ENCODE results near the gene GCN1.

GCN1 gene

DNA sequence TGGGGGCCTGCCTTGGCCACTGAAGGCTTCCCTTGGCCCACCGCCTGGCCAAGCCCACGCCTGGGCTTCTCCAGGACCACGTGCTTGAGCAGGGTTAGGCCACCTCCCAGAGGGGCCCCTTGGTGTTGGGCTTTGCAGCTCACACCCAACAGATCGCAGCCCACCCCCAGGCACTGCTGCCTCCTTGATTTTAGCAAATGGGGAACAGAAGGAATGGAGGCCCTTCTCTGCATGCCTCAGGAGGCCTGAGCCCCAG, 101.3 kb downstream of the GCN1 start:
- peaks cover 29% of the 10 kb centered on the region; the same call in 1 of the 2 replicates for H3K36me3 ChIP-seq (ENCODE audit: insufficient read depth, low read length)
- H3K4me2 ChIP-seq (ENCODE audit: low read depth, low read length, poor library complexity, severe bottlenecking) = no peak overlapping the region
- H3K27me3 ChIP-seq (ENCODE audit: insufficient read depth, low read length, poor library complexity, severe bottlenecking) = no peaks in the 10 kb centered on the region
- no peak overlapping the region for H2AFZ ChIP-seq (ENCODE audit: low read length)
- peaks cover 4% of the 10 kb centered on the region for H4K20me1 ChIP-seq (ENCODE audit: insufficient read depth, low read length, poor library complexity, severe bottlenecking)
- no peak for TF ChIP-seq CTCF (conservative IDR thresholded peaks at IDR 0.05; ENCODE audit: low read length)
- TF ChIP-seq EZH2phosphoT487 (IDR thresholded peaks at IDR 0.05; ENCODE audit: borderline replicate concordance) = no peak
- peaks cover 13% of the 10 kb centered on the region for H3K4me1 ChIP-seq (ENCODE audit: insufficient read depth, low read length, poor library complexity, severe bottlenecking)
- H3K4me3 ChIP-seq (ENCODE audit: low read length, poor library complexity, severe bottlenecking) = no peak overlapping the region
- no peaks in the 10 kb centered on the region for H3K9me2 ChIP-seq (replicated peaks; ENCODE audit: low read depth, low read length)
- no peaks in the 10 kb centered on the region for H3K9me3 ChIP-seq (ENCODE audit: insufficient read depth, low read depth, low read length)
- no peak overlapping the region for H3K9ac ChIP-seq (ENCODE audit: low read depth, low read length, poor library complexity, severe bottlenecking)
- no peaks in the 10 kb centered on the region for H3K79me2 ChIP-seq (ENCODE audit: insufficient read depth, low read length)
- no peaks in the 10 kb centered on the region for H3F3A ChIP-seq (ENCODE audit: low read depth)

GRCh38 chr12:120092551-120093335, 101.8 kb downstream of the GCN1 start:
- no peak overlapping the region for H3K4me3 ChIP-seq (ENCODE audit: low read length, poor library complexity, severe bottlenecking)
- H3K79me2 ChIP-seq (ENCODE audit: insufficient read depth, low read length) = no peaks in the 10 kb centered on the region
- H3K36me3 ChIP-seq (ENCODE audit: insufficient read depth, low read length) = peaks cover 26% of the 10 kb centered on the region; the same call in 1 of the 2 replicates
- no peaks in the 10 kb centered on the region for H3K27me3 ChIP-seq (ENCODE audit: insufficient read depth, low read length, poor library complexity, severe bottlenecking)
- peaks cover 14% of the 10 kb centered on the region for H3K4me1 ChIP-seq (ENCODE audit: insufficient read depth, low read length, poor library complexity, severe bottlenecking)
- H3K4me2 ChIP-seq (ENCODE audit: low read depth, low read length, poor library complexity, severe bottlenecking) = no peak overlapping the region
- H3K9me2 ChIP-seq (replicated peaks; ENCODE audit: low read depth, low read length) = no peaks in the 10 kb centered on the region
- no peak overlapping the region for H2AFZ ChIP-seq (ENCODE audit: low read length)
- no peak overlapping the region for H3K9ac ChIP-seq (ENCODE audit: low read depth, low read length, poor library complexity, severe bottlenecking)
- H3F3A ChIP-seq (ENCODE audit: low read depth) = no peaks in the 10 kb centered on the region
- H4K20me1 ChIP-seq (ENCODE audit: insufficient read depth, low read length, poor library complexity, severe bottlenecking) = peaks cover 4% of the 10 kb centered on the region
- no peak for TF ChIP-seq CTCF (conservative IDR thresholded peaks at IDR 0.05; ENCODE audit: low read length)
- no peak for TF ChIP-seq EZH2phosphoT487 (IDR thresholded peaks at IDR 0.05; ENCODE audit: borderline replicate concordance)
- no peaks in the 10 kb centered on the region for H3K9me3 ChIP-seq (ENCODE audit: insufficient read depth, low read depth, low read length)

GRCh38 chr12:120091371-120092090, 103.0 kb downstream of the GCN1 start:
- no peaks in the 10 kb centered on the region for H3K79me2 ChIP-seq (ENCODE audit: insufficient read depth, low read length)
- H3K4me2 ChIP-seq (ENCODE audit: low read depth, low read length, poor library complexity, severe bottlenecking) = no peak overlapping the region
- no peak overlapping the region for H3K9ac ChIP-seq (ENCODE audit: low read depth, low read length, poor library complexity, severe bottlenecking)
- no peaks in the 10 kb centered on the region for H3K27me3 ChIP-seq (ENCODE audit: insufficient read depth, low read length, poor library complexity, severe bottlenecking)
- H4K20me1 ChIP-seq (ENCODE audit: insufficient read depth, low read length, poor library complexity, severe bottlenecking) = peaks cover 4% of the 10 kb centered on the region
- no peaks in the 10 kb centered on the region for H3K9me2 ChIP-seq (replicated peaks; ENCODE audit: low read depth, low read length)
- H3K36me3 ChIP-seq (ENCODE audit: insufficient read depth, low read length) = peaks cover 15% of the 10 kb centered on the region; the same call in 1 of the 2 replicates
- no peak for TF ChIP-seq EZH2phosphoT487 (IDR thresholded peaks at IDR 0.05; ENCODE audit: borderline replicate concordance)
- no peak for TF ChIP-seq CTCF (conservative IDR thresholded peaks at IDR 0.05; ENCODE audit: low read length)
- no peak overlapping the region for H2AFZ ChIP-seq (ENCODE audit: low read length)
- no peaks in the 10 kb centered on the region for H3F3A ChIP-seq (ENCODE audit: low read depth)
- no peaks in the 10 kb centered on the region for H3K9me3 ChIP-seq (ENCODE audit: insufficient read depth, low read depth, low read length)
- H3K4me3 ChIP-seq (ENCODE audit: low read length, poor library complexity, severe bottlenecking) = no peak overlapping the region
- H3K4me1 ChIP-seq (ENCODE audit: insufficient read depth, low read length, poor library complexity, severe bottlenecking) = peaks cover 20% of the 10 kb centered on the region

Measured in Loucy (cell line).